HFFc6 (cell line): ENCODE data around the gene TPPP. TPM values are rescaled to one million over a fixed set of nuclear protein-coding genes. Genes with fewer than 3 reads are reported as not detected.

Experiments
- DNase-seq: peaks from one replicate; pipeline ENCODE4 v3.0.0-alpha.2; 2018
- H3K27ac Mint-ChIP-seq: 2 replicates; pipeline ENCODE4 v1.8.0; 2020; ENCODE audit warnings: mild to moderate bottlenecking, mixed read lengths
- H3K27me3 Mint-ChIP-seq: 2 replicates; pipeline ENCODE4 v1.8.0; 2021; ENCODE audit warnings: mild to moderate bottlenecking, moderate library complexity, mixed read lengths; ENCODE audit not compliant: insufficient read depth
- H3K36me3 Mint-ChIP-seq: 2 replicates; pipeline ENCODE4 v1.8.0; 2021; ENCODE audit warnings: low read depth, mixed read lengths
- H3K4me1 Mint-ChIP-seq: 2 replicates; pipeline ENCODE4 v1.8.0; 2020; ENCODE audit warnings: low read depth, mixed read lengths
- H3K4me3 Mint-ChIP-seq: 2 replicates; pipeline ENCODE4 v1.8.0; 2020; ENCODE audit warnings: mild to moderate bottlenecking, moderate library complexity, mixed read lengths
- H3K9me3 Mint-ChIP-seq: 2 replicates; pipeline ENCODE4 v1.8.0; 2020; ENCODE audit warnings: mild to moderate bottlenecking, mixed read lengths
- CTCF ChIP-seq: fragments of 200-600 bp; sonication (generic); IDR thresholded peaks from 2 replicates; pipeline ENCODE4 v1.5.0; 2021; ENCODE audit warnings: antibody characterized with exemption, mild to moderate bottlenecking
- total RNA-seq, 6 experiments: library from RNA; stranded (reverse); fragmentation: NEBNext Ultra II Directional; extraction: Animal tissue kit (Norgen Biotek cat#: 25700); gene quantifications; 2 replicates in 1 of 6; 3 replicates in 5 of 6; pipeline ENCODE4 v1.2.3, GENCODE V29; 2021

Gene TPPP
- total RNA-seq, 6 experiments from 2014 or later, result 0.19 to 0.43 (median 0.30) TPM

- no peak overlapping the region for H3K27ac Mint-ChIP-seq
- H3K36me3 Mint-ChIP-seq, result peaks cover 14% of the 10 kb centered on the region
- H3K9me3 Mint-ChIP-seq, result peaks cover 4% of the 10 kb centered on the region; the same call in 1 of the 2 replicates
- H3K4me1 Mint-ChIP-seq, result no peaks in the 10 kb centered on the region
- TF ChIP-seq CTCF, result no peak
- H3K4me3 Mint-ChIP-seq, result no peak overlapping the region
- no peaks in the 10 kb centered on the region; the same call in 1 of the 2 replicates for H3K27me3 Mint-ChIP-seq
- DNase-seq, result no peak
Observed at GRCh38 chr5:665956-666711, 27.0 kb downstream of the TPPP start.

DNA sequence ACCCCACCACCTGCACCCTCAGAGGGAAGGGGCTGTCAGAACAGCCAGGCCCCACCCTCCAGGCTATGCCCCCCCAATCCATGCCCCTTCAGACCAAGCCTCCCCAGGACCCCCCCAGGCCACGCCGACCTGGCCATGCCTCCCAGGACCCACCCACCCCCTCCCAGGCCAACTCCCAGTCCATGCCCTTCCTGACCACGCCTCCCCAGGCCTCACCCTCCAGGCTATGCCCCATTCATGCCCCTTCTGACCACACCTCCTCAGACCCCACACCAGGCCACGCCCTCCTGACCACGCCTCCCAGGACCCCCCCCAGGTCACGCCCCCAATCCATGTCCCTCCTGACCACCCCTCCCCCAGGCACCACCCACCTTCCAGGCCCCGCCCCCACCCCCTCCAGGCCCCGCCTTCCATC, 27.6 kb downstream of the TPPP start:
- no peaks in the 10 kb centered on the region; the same call in 1 of the 2 replicates for H3K27me3 Mint-ChIP-seq
- H3K36me3 Mint-ChIP-seq, result peaks cover 17% of the 10 kb centered on the region
- no peak for DNase-seq
- H3K4me1 Mint-ChIP-seq, result no peaks in the 10 kb centered on the region
- no peak for TF ChIP-seq CTCF
- H3K9me3 Mint-ChIP-seq, result peaks cover 6% of the 10 kb centered on the region; the same call in 1 of the 2 replicates
- H3K4me3 Mint-ChIP-seq, result no peak overlapping the region
- no peak overlapping the region for H3K27ac Mint-ChIP-seq

- TF ChIP-seq CTCF, result no peak
- Mint-ChIP-seq H3K27ac (no peak overlapping the region), H3K27me3 (no peaks in the 10 kb centered on the region; the same call in 1 of the 2 replicates), H3K9me3 (peaks cover 6% of the 10 kb centered on the region; the same call in 1 of the 2 replicates), H3K36me3 (peaks cover 22% of the 10 kb centered on the region), H3K4me1 (no peaks in the 10 kb centered on the region), H3K4me3 (no peak overlapping the region)
- DNase-seq, result no peak
Observed at GRCh38 chr5:664994-665360, 28.2 kb downstream of the TPPP start.

- peaks cover 6% of the 10 kb centered on the region; the same call in 1 of the 2 replicates for H3K9me3 Mint-ChIP-seq
- no peak overlapping the region for H3K4me3 Mint-ChIP-seq
- no peak for DNase-seq
- TF ChIP-seq CTCF, result no peak
- peaks cover 28% of the 10 kb centered on the region for H3K36me3 Mint-ChIP-seq
- no peak overlapping the region for H3K27ac Mint-ChIP-seq
- no peaks in the 10 kb centered on the region for H3K4me1 Mint-ChIP-seq
- no peaks in the 10 kb centered on the region; the same call in 1 of the 2 replicates for H3K27me3 Mint-ChIP-seq
Observed at GRCh38 chr5:664343-664993, 28.7 kb downstream of the TPPP start.

GRCh38 chr5:663436-664342, 29.5 kb downstream of the TPPP start:
- H3K36me3 Mint-ChIP-seq, result peaks cover 34% of the 10 kb centered on the region
- H3K27ac Mint-ChIP-seq, result no peak overlapping the region
- no peak for DNase-seq
- peaks cover 4% of the 10 kb centered on the region; the same call in 1 of the 2 replicates for H3K4me1 Mint-ChIP-seq
- TF ChIP-seq CTCF, result peak; percentile 28; the same call in 1 of the 2 replicates
- H3K9me3 Mint-ChIP-seq, result peaks cover 6% of the 10 kb centered on the region; the same call in 1 of the 2 replicates
- no peak overlapping the region for H3K4me3 Mint-ChIP-seq
- no peaks in the 10 kb centered on the region; the same call in none of the 2 replicates for H3K27me3 Mint-ChIP-seq
